Suprapubic skin (tissue), 4 donors: ENCODE measurements around the gene CARD8. TPM values are rescaled to one million over a fixed set of nuclear protein-coding genes. Genes with fewer than 3 reads are reported as not detected.

Experiments used
- DNase-seq, 2 donors: peaks; one replicate each; pipeline ENCODE4 v3.0.0-alpha.2; 2019; ENCODE audit warnings: low spot score in 2 of 2
- H3K27ac ChIP-seq: fragments of 200-600 bp; sonication (generic); one replicate; pipeline ENCODE4 v1.5.1; 2019
- H3K27me3 ChIP-seq: fragments of 200-600 bp; sonication (generic); one replicate; pipeline ENCODE4 v1.5.1; 2019
- H3K36me3 ChIP-seq: fragments of 200-600 bp; sonication (generic); one replicate; pipeline ENCODE4 v1.5.1; 2019
- H3K4me1 ChIP-seq: fragments of 200-600 bp; sonication (generic); one replicate; pipeline ENCODE4 v1.5.1; 2019
- H3K4me3 ChIP-seq: fragments of 200-600 bp; sonication (generic); one replicate; pipeline ENCODE4 v1.5.1; 2019; ENCODE audit warnings: mild to moderate bottlenecking
- H3K9me3 ChIP-seq: fragments of 200-600 bp; sonication (generic); one replicate; pipeline ENCODE4 v1.5.1; 2019
- EP300 ChIP-seq: sonication (generic); formaldehyde crosslinking; IDR thresholded peaks from one replicate; pipeline ENCODE4 v1.6.1; 2017; ENCODE audit warnings: antibody characterized with exemption
- POLR2A ChIP-seq, 2 donors: fragments of 450-650 bp; IDR thresholded peaks; one replicate each; pipeline ENCODE4 v1.6.1; 2017; ENCODE audit warnings: antibody characterized with exemption in 2 of 2, mild to moderate bottlenecking in 2 of 2, moderate library complexity in 2 of 2
- POLR2AphosphoS5 ChIP-seq, 3 donors: sonication (generic); formaldehyde crosslinking; IDR thresholded peaks; one replicate each; pipeline ENCODE4 v1.6.1; 2017; ENCODE audit warnings: antibody characterized with exemption in 3 of 3
- WGBS: methylation state at CpG from one replicate; pipeline ENCODE4 v1.1.5; 2018; 5-methylcytosine and 5-hydroxymethylcytosine counted together
- total RNA-seq, 4 donors: library from RNA; depleted of rRNA; stranded (reverse); fragments of >200 nt; gene quantifications; one replicate each; pipeline ENCODE4 v1.1.0, GENCODE V29; 2016
- TF ChIP-seq, protein P1 (sequence below), 2 donors: fragments of 200-600 bp in 1 of 2; fragments of 450-650 bp in 1 of 2; sonication (generic) in 1 of 2; IDR thresholded peaks; one replicate each; pipeline ENCODE4 v1.5.1; 2016 to 2019; ENCODE audit warnings: antibody characterized with exemption in 2 of 2, mild to moderate bottlenecking in 1 of 2, moderate library complexity in 1 of 2

Gene CARD8
- total RNA-seq, 4 donors from 2014 or later, result 11.5 to 40.6 (median 18.7) TPM

DNA sequence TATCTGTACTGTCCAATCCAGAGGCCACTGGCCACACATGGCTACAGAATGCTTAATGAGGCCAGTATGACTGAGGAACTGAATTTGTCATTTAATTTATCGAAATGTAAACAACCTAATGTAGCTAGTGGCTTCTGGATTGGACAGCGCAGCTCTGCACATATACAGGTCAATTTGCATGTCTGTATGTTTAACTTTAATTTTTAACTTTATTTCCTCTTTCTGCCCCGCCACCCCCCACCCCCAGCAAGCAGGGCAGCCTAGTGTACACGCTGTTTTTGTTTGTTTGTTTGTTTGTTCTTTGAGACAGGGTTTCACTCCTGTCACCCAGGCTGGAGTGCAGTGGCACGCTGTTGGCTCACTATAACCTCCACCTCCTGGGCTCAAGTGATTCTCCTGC lies 69.7 kb downstream of the CARD8 start:
- WGBS, result 94% methylated on average over 5 of the region's 5 CpGs
- Histone ChIP-seq H3K36me3 (peaks cover 11% of the 10 kb centered on the region), H3K4me1 (no peaks in the 10 kb centered on the region), H3K27ac (no peak overlapping the region), H3K4me3 (no peak overlapping the region), H3K27me3 (no peaks in the 10 kb centered on the region), H3K9me3 (no peaks in the 10 kb centered on the region)
- no peak for TF ChIP-seq EP300
- no peak for TF ChIP-seq POLR2AphosphoS5 (IDR thresholded peaks at IDR 0.05)
- no peak for TF ChIP-seq POLR2A (IDR thresholded peaks at IDR 0.05)
- TF ChIP-seq, protein P1, sequence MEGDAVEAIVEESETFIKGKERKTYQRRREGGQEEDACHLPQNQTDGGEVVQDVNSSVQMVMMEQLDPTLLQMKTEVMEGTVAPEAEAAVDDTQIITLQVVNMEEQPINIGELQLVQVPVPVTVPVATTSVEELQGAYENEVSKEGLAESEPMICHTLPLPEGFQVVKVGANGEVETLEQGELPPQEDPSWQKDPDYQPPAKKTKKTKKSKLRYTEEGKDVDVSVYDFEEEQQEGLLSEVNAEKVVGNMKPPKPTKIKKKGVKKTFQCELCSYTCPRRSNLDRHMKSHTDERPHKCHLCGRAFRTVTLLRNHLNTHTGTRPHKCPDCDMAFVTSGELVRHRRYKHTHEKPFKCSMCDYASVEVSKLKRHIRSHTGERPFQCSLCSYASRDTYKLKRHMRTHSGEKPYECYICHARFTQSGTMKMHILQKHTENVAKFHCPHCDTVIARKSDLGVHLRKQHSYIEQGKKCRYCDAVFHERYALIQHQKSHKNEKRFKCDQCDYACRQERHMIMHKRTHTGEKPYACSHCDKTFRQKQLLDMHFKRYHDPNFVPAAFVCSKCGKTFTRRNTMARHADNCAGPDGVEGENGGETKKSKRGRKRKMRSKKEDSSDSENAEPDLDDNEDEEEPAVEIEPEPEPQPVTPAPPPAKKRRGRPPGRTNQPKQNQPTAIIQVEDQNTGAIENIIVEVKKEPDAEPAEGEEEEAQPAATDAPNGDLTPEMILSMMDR (IDR thresholded peaks at IDR 0.05), result no peak
- peak in 1 of 2 donors; percentile 21 for DNase-seq

DNA sequence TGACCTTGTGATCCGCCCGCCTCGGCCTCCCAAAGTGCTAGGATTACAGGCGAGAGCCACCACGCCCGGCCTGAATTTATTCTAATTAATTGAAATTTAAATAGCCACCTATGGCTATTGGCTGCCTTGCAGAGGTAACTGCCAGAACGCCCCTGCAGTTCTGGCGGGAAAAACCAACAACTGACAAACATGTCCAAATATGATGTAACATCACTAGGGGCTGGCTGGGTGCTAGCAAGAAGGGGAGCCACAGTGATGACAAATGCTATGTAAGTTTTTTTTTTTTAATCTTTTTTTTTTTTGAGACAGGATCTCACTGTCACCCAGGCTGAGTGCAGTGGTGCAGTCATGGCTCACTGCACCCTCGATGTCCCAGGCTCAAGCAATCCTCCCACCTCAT lies 72.4 kb downstream of the CARD8 start:
- H3K4me3 ChIP-seq, result no peak overlapping the region
- no peaks in the 10 kb centered on the region for H3K27me3 ChIP-seq
- WGBS, result 86% methylated on average over 9 of the region's 9 CpGs
- H3K36me3 ChIP-seq, result peaks cover 14% of the 10 kb centered on the region
- H3K27ac ChIP-seq, result no peak overlapping the region
- H3K9me3 ChIP-seq, result no peaks in the 10 kb centered on the region
- TF ChIP-seq POLR2A (IDR thresholded peaks at IDR 0.05) (no peak), POLR2AphosphoS5 (IDR thresholded peaks at IDR 0.05) (no peak), EP300 (no peak)
- no peak for DNase-seq
- no peaks in the 10 kb centered on the region for H3K4me1 ChIP-seq

- Histone ChIP-seq H3K9me3 (no peaks in the 10 kb centered on the region), H3K27me3 (no peaks in the 10 kb centered on the region), H3K4me1 (no peaks in the 10 kb centered on the region), H3K4me3 (no peak overlapping the region), H3K27ac (no peak overlapping the region), H3K36me3 (peaks cover 11% of the 10 kb centered on the region)
- WGBS, result 92% methylated on average over 23 of the region's 38 CpGs
- DNase-seq, result no peak
- TF ChIP-seq EP300, result no peak
- TF ChIP-seq, protein P1 (IDR thresholded peaks at IDR 0.05), result no peak
- TF ChIP-seq POLR2AphosphoS5 (IDR thresholded peaks at IDR 0.05), result no peak
- no peak for TF ChIP-seq POLR2A (IDR thresholded peaks at IDR 0.05)
These were observed 73.3 kb downstream of the CARD8 start for GRCh38 chr19:48182434-48182833.

DNA sequence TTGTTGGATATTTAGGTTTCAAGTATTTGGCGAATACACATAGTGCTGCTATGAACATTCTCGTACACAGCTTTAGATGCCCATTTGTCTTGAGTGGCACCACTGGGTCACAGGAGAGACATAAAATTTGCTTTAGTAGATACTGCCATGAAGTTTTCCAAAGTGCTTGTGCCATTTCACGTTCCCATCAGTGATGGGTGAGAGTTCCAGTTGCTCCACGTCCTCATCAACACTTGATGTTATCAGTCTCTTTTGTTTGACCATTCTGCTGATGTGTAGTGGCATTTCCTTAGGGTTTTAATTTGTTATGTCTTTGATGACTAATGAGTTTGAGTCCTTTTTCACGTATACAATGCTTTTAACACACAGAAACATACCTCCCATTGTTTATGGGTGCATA lies 74.2 kb downstream of the CARD8 start:
- no peaks in the 10 kb centered on the region for H3K27me3 ChIP-seq
- no peak for DNase-seq
- TF ChIP-seq EP300 (no peak), POLR2A (IDR thresholded peaks at IDR 0.05) (no peak), POLR2AphosphoS5 (IDR thresholded peaks at IDR 0.05) (no peak)
- TF ChIP-seq, protein P1 (IDR thresholded peaks at IDR 0.05), result no peak
- 95% methylated on average over 5 of the region's 5 CpGs for WGBS
- H3K9me3 ChIP-seq, result no peaks in the 10 kb centered on the region
- H3K36me3 ChIP-seq, result peaks cover 11% of the 10 kb centered on the region
- no peak overlapping the region for H3K4me3 ChIP-seq
- H3K27ac ChIP-seq, result no peak overlapping the region
- no peaks in the 10 kb centered on the region for H3K4me1 ChIP-seq

GRCh38 chr19:48176226-48176625 lies 79.5 kb downstream of the CARD8 start:
- Histone ChIP-seq H3K4me1 (peaks cover 7% of the 10 kb centered on the region), H3K9me3 (no peaks in the 10 kb centered on the region), H3K4me3 (no peak overlapping the region), H3K36me3 (peaks cover 27% of the 10 kb centered on the region), H3K27ac (no peak overlapping the region), H3K27me3 (no peaks in the 10 kb centered on the region)
- TF ChIP-seq EP300 (no peak), POLR2AphosphoS5 (IDR thresholded peaks at IDR 0.05) (no peak), POLR2A (IDR thresholded peaks at IDR 0.05) (no peak)
- TF ChIP-seq, protein P1 (IDR thresholded peaks at IDR 0.05), result no peak
- DNase-seq, result no peak
- WGBS, result 77% methylated on average over 3 of the region's 3 CpGs

DNA sequence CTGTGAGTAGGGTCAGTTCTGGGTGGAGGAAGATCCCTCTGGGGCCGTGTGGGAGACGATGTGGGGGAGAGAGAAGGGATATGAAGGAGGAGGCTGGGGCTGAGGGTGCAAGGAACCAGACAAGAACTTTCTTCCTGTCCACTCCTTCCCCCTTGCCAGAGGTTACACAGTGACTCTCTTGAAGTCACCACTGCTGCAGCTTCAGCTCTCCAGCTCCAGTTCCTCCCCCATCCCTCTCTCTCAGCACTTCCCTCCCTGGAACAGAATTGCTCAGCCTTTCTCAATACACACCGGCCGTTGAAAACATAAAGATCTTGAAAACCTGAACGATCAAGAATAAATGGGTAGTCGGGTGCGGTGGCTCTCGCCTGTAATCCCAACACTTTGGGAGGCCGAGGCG lies 80.1 kb downstream of the CARD8 start:
- Histone ChIP-seq H3K27me3 (no peaks in the 10 kb centered on the region), H3K27ac (no peak overlapping the region), H3K4me3 (no peak overlapping the region), H3K4me1 (peaks cover 12% of the 10 kb centered on the region), H3K36me3 (peaks cover 27% of the 10 kb centered on the region), H3K9me3 (no peaks in the 10 kb centered on the region)
- TF ChIP-seq EP300, result no peak
- TF ChIP-seq, protein P1 (IDR thresholded peaks at IDR 0.05), result no peak
- TF ChIP-seq POLR2A (IDR thresholded peaks at IDR 0.05), result no peak
- no peak for TF ChIP-seq POLR2AphosphoS5 (IDR thresholded peaks at IDR 0.05)
- no peak for DNase-seq
- 91% methylated on average over 10 of the region's 10 CpGs for WGBS
